ENCODE data around the gene ADGRF3.

- no peak for TF ChIP-seq CTCF (IDR thresholded peaks at IDR 0.05 in 2 of 3, conservative IDR thresholded peaks at IDR 0.05 in 1 of 3; ENCODE audit: control insufficient read depth in 2 of 3, extremely low read depth in 1 of 3, insufficient read depth in 1 of 3, low read depth in 3 of 3, low read length in 3 of 3)
- TF ChIP-seq SMC3 (IDR thresholded peaks at IDR 0.05; ENCODE audit: borderline replicate concordance, low read length), result no peak
- no peak for TF ChIP-seq ELK1 (IDR thresholded peaks at IDR 0.05; ENCODE audit: low read depth, low read length)
- no peak for TF ChIP-seq SIN3A (IDR thresholded peaks at IDR 0.05; ENCODE audit: low read depth, low read length)
- TF ChIP-seq ZSCAN29 (IDR thresholded peaks at IDR 0.05), result no peak
- no peak for TF ChIP-seq EP300 (IDR thresholded peaks at IDR 0.05; ENCODE audit: borderline replicate concordance in 1 of 2, control insufficient read depth in 1 of 2, low read depth in 2 of 2, low read length in 2 of 2)
Measured at GRCh38 chr2:26273501-26273900, 73.1 kb downstream of the ADGRF3 start.

Measured in GM12878 (cell line).